NOMO-1 (cell line): Measurements from ENCODE around the gene GPT2.

Source experiments
- DNase-seq, 2 experiments: peaks; one replicate each; lab custom pipeline; 2025; ENCODE audit not compliant: unreplicated experiment in 2 of 2; lab: John Stamatoyannopoulos, UW

GPT2 gene

DNA sequence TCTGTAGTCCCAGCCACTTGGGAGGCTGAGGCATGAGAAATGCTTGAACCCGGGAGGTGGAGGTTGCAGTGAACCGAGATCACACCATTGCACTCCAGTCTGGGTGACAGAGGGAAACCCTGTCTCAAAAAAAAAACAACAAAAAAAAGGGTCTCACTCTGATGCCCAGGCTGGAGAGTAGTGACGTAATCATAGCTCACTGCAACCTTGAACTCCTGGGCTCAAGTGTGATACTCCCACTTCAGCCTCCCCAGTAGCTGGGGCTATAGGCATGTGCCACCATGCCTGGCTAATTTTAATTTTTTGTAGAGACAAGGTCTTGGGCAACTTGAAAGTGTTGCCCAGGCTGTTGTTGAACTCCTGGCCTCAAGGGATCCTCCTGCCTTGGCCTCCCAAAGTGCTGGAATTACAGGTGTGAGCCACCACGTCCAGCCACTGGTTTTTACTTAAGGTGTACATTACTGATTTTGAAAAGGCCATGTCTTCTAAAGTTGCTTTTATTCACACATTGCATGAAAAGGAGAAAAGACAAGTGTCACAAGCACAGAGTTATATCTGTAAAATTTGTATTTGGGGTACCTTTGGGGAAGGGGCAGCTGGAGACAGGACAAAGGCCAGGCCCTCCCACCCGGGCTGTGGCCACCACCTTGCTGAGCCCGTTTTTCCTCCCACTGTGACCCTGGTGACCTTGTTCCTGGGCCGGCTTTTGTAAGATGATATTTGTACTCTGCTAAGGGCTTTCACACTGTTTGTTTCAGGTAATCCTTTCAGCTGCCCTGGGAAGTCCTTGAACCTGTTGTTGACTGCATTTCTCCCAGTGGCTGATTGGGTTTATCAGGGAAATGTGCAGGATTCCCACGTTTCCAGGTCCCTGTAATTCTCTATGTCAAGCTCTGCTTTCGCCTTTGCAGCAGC is 11.5 kb downstream of the GPT2 start:
- no peak for DNase-seq

DNA sequence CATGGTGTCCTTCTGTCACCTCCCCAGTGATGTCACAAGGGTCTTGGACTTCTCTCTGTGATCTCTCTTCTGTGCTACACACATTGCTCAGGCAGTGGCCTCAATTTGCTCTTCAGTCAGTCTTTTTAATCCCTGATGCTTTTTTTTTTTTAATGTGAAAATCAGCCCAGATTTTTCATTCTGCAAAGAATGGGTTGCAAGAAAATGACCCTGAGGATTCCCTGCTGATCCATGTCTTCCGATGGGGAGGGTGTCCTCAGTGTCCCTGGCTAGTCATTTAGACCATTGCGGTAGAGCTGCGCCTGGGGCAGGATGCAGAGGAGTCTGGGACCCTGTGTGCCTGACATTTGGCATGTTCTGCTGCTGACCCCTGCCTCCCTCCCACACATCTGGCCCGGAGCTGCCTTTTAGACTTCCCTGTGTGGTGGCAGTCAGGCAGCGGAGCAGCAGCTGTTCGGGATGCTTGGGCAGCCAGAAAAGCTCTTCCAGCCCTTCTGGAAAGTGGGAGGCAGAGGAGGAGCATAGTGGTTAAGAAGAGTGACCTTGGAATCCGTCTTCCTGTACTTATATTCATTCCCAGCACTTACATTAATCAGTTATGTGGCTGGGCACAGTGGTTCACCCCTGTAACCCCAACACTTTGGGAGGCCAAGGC is 12.3 kb downstream of the GPT2 start:
- no peak for DNase-seq

DNA sequence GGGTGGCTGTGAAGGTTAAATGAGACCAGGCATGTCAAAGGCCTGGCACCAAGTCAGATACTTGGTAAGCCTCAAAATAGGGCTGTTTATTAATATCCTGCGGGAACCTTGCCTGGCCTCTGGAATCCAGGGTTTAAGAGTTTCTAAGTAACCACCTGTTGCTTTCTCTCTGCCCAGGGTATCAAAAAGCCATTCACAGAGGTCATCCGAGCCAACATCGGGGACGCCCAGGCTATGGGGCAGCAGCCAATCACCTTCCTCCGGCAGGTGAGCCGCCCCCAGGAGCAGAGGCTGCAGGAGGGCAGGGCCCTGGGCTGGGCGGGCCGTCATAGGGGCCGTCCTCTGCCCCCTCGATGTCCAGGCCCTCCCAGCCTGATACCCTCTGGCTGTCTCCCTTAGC is 13.3 kb downstream of the GPT2 start:
- no peak for DNase-seq

DNA sequence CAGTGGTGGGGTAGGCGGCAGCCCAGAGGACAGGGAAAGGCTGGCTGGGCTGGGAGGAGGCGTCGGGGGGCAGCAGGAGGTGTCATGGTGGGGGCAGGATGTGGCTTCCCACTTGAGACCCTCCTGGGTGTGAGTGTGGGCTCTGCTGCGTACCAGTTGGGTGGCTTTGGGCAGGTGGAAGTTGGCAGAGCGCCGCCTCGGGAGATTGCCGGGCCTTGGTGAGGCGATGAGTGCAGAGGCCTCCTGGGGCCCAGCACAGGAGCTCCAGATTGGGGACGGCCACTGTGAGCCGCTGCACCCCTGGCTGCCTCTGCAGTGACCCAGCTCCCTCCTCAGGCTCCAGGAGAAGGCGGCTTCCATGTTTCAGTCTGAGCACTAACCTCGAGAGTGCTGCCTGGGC is 13.8 kb downstream of the GPT2 start:
- DNase-seq: no peak

DNA sequence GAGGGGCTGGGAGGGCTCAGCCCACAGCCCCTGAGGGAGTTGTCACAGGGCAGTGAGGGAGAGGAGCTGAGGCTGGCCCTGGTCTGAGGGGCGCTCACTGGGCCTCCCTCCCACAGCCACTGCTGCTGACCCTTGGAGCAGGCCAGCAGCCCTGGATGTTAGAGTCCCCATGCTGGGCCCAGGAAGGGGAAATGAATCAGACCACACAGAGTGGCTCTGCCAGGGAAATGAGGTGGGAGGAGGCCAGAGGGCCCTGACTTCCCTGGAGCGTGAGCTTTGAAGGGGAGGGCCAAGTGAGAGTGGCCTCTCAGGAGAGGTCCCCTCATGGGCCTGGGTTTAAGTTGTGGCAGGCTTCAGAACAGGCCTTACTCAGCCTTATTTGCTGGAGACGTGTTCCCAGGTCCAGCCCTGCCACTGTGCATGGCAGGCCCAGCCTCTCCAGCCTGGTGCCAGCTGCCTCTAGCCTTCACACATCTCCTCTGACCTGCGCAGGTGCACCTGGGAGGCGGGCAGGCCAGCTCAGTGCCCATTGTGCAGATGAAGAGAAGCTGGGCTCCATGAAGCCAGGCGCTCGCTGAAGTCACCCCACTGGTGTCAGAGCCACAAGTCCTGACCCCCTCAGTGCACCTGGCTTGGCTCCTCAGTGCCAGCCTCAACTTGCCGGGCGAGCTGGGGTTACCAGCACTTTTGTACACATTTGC is 15.4 kb downstream of the GPT2 start:
- no peak for DNase-seq

DNA sequence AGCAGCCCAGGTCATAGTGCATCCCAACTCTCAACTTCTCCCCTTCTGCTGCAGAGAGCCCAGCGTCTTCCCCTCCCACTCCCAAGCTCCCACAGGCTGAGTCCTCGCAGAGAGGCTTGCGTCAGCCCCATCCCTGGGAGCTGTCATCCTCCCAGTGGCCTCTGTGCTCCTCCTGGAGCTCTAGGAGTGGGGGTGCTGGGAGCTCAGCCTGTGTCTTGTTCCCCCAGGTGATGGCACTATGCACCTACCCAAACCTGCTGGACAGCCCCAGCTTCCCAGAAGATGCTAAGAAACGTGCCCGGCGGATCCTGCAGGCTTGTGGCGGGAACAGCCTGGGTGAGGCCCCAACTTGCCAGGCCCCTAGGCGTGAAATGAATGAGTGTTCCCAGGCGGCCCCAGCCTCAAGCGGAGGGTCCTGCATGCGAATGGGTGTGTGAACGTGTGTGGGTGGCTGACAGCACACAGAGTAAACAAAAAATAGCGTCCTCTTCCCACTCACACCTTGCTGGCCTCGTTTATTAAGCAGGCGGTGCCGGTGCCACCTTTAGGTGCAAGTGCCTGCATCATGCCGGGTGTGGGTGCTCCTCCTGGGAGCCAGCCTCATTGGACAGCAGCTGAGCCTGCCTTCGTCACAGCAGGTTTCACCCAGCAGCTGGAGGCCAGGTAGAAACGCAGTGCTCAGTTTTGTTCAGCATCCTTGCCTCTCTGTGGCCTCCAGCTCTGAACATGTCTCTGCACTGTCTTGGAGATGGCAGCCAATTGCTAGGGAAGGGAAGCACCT is 16.5 kb downstream of the GPT2 start:
- DNase-seq: no peak

DNA sequence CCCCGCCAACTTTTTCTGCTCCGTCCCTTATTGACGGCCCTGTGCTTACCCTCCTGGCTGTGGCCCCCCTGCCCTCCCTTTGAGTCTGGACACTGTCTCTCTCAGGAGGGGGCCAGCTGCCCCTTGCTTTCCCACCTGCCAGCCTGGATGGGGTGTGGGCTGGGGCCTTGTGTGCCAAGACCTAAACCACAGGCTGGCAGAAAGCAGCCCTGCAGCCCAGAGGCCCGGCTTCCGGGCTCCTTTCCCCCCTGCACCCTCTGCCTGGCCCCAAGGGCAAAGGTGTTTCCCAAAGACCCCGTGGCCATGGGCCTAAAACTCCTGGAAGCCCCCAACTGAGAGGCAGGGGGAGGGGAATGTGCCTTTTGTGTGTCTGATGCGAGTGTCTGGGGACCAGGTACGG is 17.5 kb downstream of the GPT2 start:
- no peak for DNase-seq

DNA sequence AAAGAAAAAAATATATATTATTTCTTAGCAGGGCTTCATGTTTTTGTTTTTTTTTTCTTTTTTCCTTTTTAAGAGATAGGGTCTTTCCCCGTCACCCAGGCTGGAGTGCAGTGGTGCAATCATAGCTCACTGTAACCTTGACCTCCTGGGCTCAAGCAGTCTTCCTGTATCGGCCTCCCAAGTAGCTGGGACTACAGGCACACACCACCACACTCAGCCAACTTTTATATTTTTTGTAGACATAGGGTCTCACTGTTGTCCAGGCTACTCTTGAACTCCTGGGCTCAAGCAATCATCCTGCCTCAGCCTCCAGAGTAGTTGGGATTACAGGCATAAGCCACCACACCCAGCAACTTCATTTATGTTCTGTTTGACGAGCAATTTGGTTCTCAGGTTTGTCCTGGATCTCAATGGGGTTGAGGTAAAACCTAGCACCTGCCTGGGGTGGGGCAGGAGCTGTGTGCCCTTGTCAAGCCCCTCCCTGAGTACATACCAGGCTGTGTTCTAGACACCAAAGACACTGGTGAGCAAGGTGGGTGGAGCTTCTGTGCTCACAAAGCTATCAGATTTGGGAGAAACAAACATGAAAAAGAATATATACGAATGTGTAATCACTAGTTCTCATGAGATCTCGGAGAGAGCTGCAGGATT is 19.2 kb downstream of the GPT2 start:
- no peak for DNase-seq

DNA sequence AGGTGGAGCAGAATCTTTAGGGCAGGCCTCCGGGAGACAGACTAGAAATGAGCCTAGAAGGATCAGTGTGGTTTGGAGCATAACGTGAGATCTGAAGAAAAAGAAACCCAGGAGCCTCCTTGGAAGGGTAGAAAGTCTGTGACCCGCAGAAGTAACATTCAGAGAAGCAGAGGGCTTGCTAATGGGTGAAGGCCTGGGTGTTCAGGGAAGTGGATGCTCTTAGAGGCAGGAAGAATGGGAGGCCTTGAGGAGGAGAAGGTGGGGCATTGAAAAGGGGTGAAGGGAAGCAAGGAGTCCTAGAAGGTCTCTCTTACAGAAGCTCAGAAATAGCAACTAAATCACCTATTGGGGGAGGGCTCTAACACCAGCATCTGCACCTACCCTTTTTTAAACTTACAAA is 20.3 kb downstream of the GPT2 start:
- no peak for DNase-seq

DNA sequence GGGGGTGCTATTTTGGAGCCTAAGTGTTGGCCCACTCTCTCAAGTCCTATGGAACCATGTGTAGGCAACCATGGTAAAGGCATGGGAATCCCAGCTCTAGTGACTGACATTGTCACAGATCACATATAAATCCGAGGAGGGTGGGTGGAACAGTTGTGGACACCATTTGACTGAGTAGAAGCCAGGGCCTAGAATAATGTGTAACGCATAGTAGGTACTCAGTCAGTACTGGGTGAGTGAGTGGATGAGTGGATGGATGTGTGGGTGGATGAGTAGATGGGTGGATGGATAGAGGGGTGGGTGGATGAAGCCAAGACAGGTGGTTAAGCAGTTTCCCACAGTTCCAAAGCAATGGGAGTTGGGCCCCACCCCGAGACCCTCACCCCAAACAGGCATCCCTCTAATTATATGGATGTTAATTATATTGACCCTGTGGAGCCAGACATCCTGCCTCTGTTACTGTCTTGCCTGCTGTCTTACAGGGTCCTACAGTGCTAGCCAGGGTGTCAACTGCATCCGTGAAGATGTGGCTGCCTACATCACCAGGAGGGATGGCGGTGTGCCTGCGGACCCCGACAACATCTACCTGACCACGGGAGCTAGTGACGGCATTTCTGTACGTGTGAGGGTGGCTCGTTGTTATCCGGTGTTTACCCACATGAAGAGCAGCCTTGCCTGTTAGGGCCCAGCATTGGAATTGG is 22.3 kb downstream of the GPT2 start:
- no peak for DNase-seq

DNA sequence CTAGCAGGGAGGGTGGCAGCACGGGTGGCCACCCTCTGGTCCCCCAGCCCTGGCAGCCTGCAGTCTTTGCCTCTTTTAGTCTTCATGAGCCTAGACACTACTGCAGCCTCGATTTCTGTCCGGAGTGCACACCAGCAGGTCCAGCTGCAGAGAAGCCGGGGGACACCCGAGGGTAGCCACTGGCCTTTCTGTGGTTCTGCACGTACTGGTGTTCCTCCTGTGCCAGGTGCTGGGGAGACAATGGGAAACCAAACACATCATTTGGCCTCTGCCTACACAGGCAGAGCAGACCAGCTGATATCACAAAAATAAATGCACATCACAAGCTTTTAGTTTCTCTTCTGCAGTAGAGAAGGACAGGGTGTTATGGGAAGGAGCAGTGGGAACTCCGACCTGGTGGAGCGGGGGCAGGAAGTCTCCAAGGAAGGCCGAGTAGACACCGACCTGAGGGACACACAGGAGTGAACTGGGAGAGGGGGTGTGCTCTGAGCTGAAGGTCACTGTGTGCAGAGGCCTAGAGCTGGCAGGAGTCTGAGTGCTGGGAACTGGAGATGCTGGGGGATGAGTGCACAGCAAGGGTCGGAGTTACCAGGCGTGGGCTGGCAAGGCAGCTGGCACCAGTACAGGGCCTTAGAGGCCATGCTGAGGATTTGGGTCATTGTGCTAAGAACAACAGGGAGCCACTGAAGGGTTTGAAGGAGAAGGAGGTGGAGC is 23.1 kb downstream of the GPT2 start:
- DNase-seq: no peak

DNA sequence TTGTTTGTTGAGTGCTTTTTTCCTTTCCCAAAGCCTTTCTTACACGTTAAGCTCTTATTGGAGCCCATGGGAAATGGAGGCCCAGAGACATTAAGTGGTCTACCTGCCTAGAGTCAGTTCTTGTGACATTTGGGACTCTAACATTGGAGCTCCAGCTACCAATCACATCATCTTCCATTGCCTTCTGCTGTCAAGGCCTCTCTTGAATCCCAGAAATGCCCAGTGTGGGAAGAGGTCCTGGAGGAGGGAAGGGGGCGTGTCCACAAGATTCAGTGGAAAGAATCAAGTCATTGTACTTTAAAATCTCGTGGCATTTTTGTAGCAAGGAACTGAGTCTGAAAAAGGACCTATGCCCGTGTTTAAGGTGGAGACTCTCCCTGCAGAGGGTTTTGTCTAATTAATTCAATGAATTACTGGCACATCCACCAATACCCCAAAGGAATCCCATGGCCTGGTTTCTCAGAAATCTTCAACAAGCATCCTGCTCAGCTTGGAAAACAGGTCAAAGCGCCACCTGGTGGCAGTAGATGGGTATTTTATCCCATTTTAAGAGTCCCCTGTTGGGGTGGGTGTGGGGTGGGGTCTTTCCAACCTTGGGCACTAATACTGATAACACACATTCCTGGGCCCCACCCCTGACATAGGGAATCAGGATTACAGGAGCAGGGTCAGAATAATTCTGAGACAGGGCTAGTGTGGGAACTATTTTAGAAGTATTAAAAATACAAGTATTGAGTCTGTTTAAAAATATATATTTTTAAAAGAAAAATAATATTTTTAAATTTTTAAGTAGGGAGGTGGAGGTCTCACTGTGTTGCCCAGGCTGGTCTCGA is 24.6 kb downstream of the GPT2 start:
- DNase-seq: peak in 1 of 2 experiments; percentile 22

DNA sequence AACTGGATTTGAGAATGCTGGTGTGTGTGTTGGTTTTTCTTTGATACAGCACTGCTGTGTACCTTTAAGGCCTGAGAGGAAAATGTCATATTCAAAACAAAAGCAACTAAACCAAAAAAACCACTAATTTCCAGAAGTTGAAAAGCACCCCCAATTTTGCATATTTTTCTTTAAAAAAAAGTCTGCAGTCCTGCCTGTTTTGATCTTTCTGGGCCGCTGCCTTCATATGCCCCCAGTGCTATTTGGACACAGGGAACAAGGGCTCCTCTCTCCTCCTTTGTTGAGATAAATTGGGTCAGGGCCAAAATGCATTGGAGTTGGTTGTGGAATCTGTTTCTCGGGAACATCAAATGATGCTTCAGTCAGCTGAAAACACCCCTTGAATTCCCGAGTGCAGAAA is 26.9 kb downstream of the GPT2 start:
- no peak for DNase-seq

DNA sequence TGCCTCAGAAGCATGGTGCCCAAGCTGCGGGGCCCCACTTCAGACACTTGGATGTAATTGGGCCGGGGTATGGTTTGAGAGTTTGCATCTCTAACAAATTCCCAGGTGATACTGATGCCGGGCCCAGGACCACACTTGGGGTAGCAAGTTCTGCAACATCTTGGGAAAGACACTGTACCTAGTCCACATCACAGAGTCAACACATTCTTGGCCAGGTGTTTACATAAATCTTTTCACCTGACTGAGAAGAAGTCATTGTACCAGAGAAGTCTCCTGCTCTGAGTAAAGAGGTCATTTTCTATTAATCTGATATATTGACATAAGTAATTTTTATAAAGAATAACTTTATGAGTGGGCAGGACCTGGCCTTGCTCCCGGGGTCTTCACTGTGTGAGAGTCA is 27.5 kb downstream of the GPT2 start:
- DNase-seq: no peak

DNA sequence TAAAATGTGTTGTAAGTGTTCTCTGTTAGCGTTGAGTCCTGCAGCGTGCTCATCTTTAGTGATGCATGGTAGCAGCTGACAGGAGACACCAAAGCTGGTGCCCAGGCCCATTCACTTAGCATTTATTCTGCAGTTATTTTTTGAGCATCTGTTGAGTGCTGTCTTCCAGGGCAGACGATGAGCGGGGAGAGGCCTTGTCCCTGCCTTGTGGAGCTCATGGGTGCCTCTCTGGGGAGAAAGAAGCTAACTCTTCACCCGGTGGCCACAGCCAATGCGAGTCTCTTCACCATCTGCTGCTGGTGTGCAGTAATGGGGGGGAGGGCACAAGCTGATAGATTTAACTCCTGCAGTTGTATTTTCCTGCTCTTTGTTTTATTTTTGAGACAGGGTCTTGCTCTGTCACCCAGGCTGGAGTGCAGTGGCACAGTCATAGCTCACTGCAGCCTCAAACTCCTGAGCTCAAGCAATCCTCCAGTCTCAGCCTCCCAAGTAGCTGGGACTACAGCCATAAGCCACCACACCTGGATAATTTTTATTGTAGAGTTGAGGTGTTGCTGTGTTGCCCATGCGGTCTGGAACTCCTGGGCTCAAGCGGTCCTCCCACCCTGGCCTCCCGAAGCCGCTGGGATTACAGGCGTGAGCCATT is 30.5 kb downstream of the GPT2 start:
- DNase-seq: no peak

DNA sequence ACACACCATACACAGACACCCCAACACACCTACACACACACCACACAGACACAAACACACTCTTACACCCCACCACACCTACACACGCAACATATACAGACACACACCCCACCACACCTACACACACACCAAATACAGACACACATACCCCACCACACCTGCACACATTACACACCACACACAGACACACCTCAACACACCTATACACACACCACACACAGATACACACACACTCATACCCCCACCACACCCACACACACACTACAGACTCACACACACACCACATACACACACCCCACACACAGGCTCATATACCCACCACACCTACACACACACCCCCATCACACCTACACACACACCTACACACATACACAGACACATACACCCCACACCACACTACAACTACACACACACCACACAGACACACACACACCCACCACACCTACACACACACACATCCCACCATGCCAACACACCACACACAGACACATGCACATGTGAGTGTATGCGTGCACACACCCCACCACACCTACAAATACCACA is 31.4 kb downstream of the GPT2 start:
- DNase-seq: no peak

DNA sequence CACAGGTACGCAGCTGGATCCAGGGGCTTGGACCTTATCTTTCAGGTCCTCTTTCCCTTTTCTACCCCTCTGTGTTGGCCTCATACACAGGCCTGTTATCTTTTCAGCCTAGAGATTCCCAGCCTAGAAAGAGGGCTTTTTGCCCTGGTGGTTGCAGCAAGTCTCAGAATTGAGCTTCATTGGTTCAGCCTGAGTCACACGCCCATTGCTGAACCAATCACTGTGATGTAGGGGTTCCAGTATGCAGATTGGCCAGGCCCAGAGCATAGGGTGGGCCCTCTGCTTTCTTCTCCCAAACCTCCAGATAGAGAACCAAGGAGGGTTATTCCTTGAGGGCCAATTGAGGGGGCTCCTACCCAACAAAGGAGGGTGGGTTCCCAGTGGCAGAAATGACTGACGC is 32.8 kb downstream of the GPT2 start:
- no peak for DNase-seq

DNA sequence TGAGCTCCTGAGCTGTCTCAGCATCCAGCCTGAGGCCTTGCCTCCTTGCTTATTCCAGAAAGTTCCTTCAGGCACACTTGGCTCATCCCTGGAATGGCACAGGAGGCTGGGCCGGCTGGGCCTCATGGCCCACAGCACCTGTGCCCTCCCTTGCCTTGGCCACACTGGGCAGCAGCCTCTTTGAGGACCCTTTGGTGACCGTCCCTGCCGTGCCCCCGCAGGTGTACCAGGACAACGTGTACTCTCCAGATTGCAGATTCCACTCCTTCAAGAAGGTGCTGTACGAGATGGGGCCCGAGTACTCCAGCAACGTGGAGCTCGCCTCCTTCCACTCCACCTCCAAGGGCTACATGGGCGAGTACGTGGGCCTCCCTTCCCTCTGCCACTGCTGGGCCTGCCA is 34.2 kb downstream of the GPT2 start:
- no peak for DNase-seq
